Measurements from ENCODE around the gene CROCC2. TPM values are rescaled to one million over a fixed set of nuclear protein-coding genes. Genes with fewer than 3 reads are reported as not detected.

Gene CROCC2
- total RNA-seq, 4 donors from 2014 or later, result not detected

DNA sequence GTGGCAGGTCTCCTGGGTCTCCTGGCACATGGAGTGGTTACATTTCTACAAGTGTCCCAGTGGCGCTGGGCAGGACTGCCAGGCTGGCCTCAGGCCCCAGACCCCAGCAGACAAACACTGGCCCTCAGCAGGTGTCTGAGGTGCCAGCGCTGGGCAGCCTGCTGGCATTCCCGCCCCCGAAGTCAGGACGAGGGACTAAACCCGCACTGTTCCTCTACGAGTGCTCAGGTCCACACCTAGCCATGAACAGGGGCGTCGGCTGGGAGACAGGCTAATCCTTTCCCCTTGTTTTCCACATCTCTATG is 105.1 kb downstream of the CROCC2 start:
- intact Hi-C loops (cut with DNase I; ENCODE audit: low total_unique reads), result no loop called here
- H3K9me3 ChIP-seq, result no peaks in the 10 kb centered on the region
- no peak overlapping the region for H3K27ac ChIP-seq
- DNase-seq, result no peak
- no peak for TF ChIP-seq EP300 (IDR thresholded peaks at IDR 0.05; ENCODE audit: low read depth)
- no peak for TF ChIP-seq POLR2A (IDR thresholded peaks at IDR 0.05)
- TF ChIP-seq POLR2AphosphoS5 (IDR thresholded peaks at IDR 0.05), result no peak
- TF ChIP-seq, protein P1, sequence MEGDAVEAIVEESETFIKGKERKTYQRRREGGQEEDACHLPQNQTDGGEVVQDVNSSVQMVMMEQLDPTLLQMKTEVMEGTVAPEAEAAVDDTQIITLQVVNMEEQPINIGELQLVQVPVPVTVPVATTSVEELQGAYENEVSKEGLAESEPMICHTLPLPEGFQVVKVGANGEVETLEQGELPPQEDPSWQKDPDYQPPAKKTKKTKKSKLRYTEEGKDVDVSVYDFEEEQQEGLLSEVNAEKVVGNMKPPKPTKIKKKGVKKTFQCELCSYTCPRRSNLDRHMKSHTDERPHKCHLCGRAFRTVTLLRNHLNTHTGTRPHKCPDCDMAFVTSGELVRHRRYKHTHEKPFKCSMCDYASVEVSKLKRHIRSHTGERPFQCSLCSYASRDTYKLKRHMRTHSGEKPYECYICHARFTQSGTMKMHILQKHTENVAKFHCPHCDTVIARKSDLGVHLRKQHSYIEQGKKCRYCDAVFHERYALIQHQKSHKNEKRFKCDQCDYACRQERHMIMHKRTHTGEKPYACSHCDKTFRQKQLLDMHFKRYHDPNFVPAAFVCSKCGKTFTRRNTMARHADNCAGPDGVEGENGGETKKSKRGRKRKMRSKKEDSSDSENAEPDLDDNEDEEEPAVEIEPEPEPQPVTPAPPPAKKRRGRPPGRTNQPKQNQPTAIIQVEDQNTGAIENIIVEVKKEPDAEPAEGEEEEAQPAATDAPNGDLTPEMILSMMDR (IDR thresholded peaks at IDR 0.05), result no peak
- in situ Hi-C loops (cut with MboI; ENCODE audit: low pct_ligation_motif_present in 1 of 4, low pct_unique_long_range_greater_than_20kb in 1 of 4, low sequenced_read_pairs in 3 of 4), result no loop called here
- H3K4me1 ChIP-seq, result peaks cover 0 to 19% (median 14%) of the 10 kb centered on the region in 4 donors
- no peaks in the 10 kb centered on the region for H3K36me3 ChIP-seq
- H3K27me3 ChIP-seq, result no peaks in the 10 kb centered on the region
- WGBS, 2 donors (ENCODE audit: low coverage in 1 of 2), result 68% methylated on average over 9 of the region's 9 CpGs; no CpG with 5 or more reads in 1 of the 2 donors
- H3K4me3 ChIP-seq, result no peak overlapping the region

DNA sequence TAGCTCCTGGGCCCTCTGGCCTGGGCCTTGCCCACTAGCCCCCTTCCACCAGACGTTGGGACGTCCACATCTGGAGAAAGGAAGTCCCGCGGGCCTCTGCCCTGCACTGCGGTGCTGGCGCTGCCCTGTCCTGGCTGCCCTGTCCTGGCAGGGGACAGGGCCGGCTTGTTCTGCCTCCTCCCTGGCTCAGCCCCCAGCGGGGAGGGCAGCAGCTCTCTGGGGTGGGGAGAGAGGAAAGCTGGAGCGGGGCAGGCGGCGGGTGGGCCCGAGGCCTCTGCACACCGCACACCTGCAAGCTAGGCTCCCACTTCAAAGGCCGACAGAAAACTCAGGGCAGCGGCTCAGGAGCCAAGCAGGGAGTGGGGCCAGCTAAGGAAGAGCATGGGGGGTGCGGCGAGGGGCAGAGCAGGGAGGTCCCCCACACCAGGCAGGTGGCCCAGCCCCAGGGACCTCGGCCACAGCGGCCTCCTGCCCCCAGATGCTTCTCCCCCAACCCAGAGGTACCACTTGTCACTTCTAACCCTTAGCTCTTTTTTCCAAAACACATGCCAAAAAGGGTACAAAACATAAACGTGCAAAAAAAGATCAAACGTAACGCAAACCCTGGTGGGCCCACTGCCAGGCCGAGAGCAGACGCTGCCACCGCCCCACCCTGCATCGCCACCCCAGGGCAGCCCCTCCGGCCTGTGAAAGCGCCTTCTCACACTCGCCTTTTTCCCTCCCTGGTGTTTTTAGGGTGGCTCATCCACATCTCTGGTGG is 105.8 kb downstream of the CROCC2 start:
- no peak overlapping the region for H3K27ac ChIP-seq
- WGBS, 2 donors (ENCODE audit: low coverage in 1 of 2), result 75 to 95% methylated on average over 4 to 27 of the region's 29 CpGs
- H3K9me3 ChIP-seq, result no peaks in the 10 kb centered on the region
- no peaks in the 10 kb centered on the region for H3K36me3 ChIP-seq
- no peak for DNase-seq
- no peak overlapping the region for H3K4me3 ChIP-seq
- no peaks in the 10 kb centered on the region for H3K27me3 ChIP-seq
- intact Hi-C loops (cut with DNase I; ENCODE audit: low total_unique reads), result no loop called here
- in situ Hi-C loops (cut with MboI; ENCODE audit: low pct_ligation_motif_present in 1 of 4, low pct_unique_long_range_greater_than_20kb in 1 of 4, low sequenced_read_pairs in 3 of 4), result no loop called here
- TF ChIP-seq POLR2AphosphoS5 (IDR thresholded peaks at IDR 0.05) (no peak), POLR2A (IDR thresholded peaks at IDR 0.05) (no peak), EP300 (IDR thresholded peaks at IDR 0.05; ENCODE audit: low read depth) (no peak)
- TF ChIP-seq, protein P1 (IDR thresholded peaks at IDR 0.05), result no peak
- H3K4me1 ChIP-seq, result peaks cover 0 to 19% (median 14%) of the 10 kb centered on the region in 4 donors

DNA sequence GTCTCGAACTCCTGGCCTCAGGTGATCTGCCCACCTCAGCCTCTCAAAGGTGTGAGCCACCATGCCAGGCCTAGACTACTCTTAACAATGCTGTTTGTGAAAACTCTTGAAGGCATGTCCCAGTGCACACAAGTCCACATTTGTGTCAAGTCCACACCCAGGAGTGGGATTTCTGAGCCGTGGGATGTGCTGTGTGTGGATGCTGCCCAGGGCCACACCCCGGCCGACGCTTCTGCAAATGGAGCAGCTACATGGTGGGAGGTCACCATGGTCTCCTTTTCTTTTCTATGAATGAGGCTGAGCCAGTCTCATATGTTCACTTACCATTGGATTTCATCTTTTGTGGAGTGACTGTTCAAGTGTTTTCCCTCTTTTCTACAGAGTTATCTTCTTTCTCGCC is 108.1 kb downstream of the CROCC2 start:
- Histone ChIP-seq H3K4me1 (peaks cover 0 to 18% (median 14%) of the 10 kb centered on the region in 4 donors), H3K27ac (no peak overlapping the region), H3K9me3 (no peaks in the 10 kb centered on the region), H3K4me3 (no peak overlapping the region), H3K27me3 (no peaks in the 10 kb centered on the region), H3K36me3 (no peaks in the 10 kb centered on the region)
- in situ Hi-C loops (cut with MboI; ENCODE audit: low pct_ligation_motif_present in 1 of 4, low pct_unique_long_range_greater_than_20kb in 1 of 4, low sequenced_read_pairs in 3 of 4) (no loop called here), intact Hi-C loops (cut with DNase I; ENCODE audit: low total_unique reads) (no loop called here)
- WGBS, 2 donors (ENCODE audit: low coverage in 1 of 2), result 96% methylated on average over 6 of the region's 6 CpGs; no CpG with 5 or more reads in 1 of the 2 donors
- no peak for TF ChIP-seq EP300 (IDR thresholded peaks at IDR 0.05; ENCODE audit: low read depth)
- TF ChIP-seq POLR2AphosphoS5 (IDR thresholded peaks at IDR 0.05), result no peak
- no peak for TF ChIP-seq POLR2A (IDR thresholded peaks at IDR 0.05)
- TF ChIP-seq, protein P1 (IDR thresholded peaks at IDR 0.05), result no peak
- DNase-seq, result no peak

DNA sequence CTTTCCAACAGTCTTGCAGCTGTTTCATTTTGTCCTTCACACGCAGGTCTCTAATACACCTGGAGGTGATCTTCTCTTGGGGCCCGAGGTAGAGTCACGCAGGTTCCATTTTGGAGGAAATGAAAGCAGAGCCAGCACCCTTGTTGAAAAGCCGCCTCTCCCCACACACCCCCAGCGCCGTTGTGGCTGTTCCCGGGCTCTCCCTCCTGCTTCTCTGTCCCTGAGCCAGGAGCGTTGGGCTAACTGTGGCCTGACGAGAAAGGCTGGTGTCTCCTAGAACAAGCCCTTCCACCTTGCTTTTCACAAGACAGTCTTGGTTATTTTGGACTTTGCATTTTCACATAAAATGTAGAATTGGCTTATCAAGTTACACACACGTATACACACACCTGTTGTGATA is 108.6 kb downstream of the CROCC2 start:
- Histone ChIP-seq H3K9me3 (no peaks in the 10 kb centered on the region), H3K27me3 (no peaks in the 10 kb centered on the region), H3K36me3 (no peaks in the 10 kb centered on the region), H3K4me3 (no peak overlapping the region), H3K27ac (no peak overlapping the region), H3K4me1 (peaks cover 0 to 12% (median 10%) of the 10 kb centered on the region in 4 donors)
- WGBS, 2 donors (ENCODE audit: low coverage in 1 of 2), result 82 to 86% methylated on average over 7 to 10 of the region's 10 CpGs
- TF ChIP-seq, protein P1 (IDR thresholded peaks at IDR 0.05), result no peak
- TF ChIP-seq POLR2AphosphoS5 (IDR thresholded peaks at IDR 0.05), result no peak
- no peak for TF ChIP-seq EP300 (IDR thresholded peaks at IDR 0.05; ENCODE audit: low read depth)
- TF ChIP-seq POLR2A (IDR thresholded peaks at IDR 0.05), result no peak
- in situ Hi-C loops (cut with MboI; ENCODE audit: low pct_ligation_motif_present in 1 of 4, low pct_unique_long_range_greater_than_20kb in 1 of 4, low sequenced_read_pairs in 3 of 4), result no loop called here
- DNase-seq, result no peak
- intact Hi-C loops (cut with DNase I; ENCODE audit: low total_unique reads), result no loop called here
